Mesenchymal stem cell (in vitro differentiated cells and primary cell): ENCODE results near the gene EPHB6.

Experiments used
- DNase-seq: peaks from one replicate; pipeline ENCODE4 v3.0.0-alpha.2; 2013
- H2AFZ ChIP-seq: one replicate; pipeline ENCODE4 v1.6.1; 2013; ENCODE audit warnings: low read depth, mild to moderate bottlenecking, control low read depth, inconsistent platforms, low read length, moderate library complexity
- H2AK5ac ChIP-seq: 2 replicates; pipeline ENCODE4 v1.6.1; 2013; ENCODE audit warnings: low read length, moderate library complexity, mild to moderate bottlenecking, inconsistent platforms; ENCODE audit not compliant: severe bottlenecking
- H2BK120ac ChIP-seq: one replicate; pipeline ENCODE4 v1.6.1; 2013; ENCODE audit warnings: low read depth, mild to moderate bottlenecking, inconsistent platforms, low read length, moderate library complexity
- H2BK12ac ChIP-seq, 2 experiments: one replicate each; pipeline ENCODE4 v1.6.1; 2013; ENCODE audit warnings: inconsistent platforms in 2 of 2, low read length in 2 of 2, mild to moderate bottlenecking in 2 of 2, moderate library complexity in 2 of 2, control low read depth in 1 of 2
- H2BK15ac ChIP-seq: one replicate; pipeline ENCODE4 v1.6.1; 2013; ENCODE audit warnings: mild to moderate bottlenecking, low read depth, inconsistent platforms; ENCODE audit not compliant: poor library complexity, severe bottlenecking
- H2BK5ac ChIP-seq: 2 replicates; pipeline ENCODE4 v1.6.1; 2013; ENCODE audit warnings: low read depth, mild to moderate bottlenecking, low read length, control low read depth, inconsistent platforms; ENCODE audit not compliant: poor library complexity, severe bottlenecking
- H3K14ac ChIP-seq, 2 experiments: one replicate each; pipeline ENCODE4 v1.6.1; 2013; ENCODE audit warnings: inconsistent platforms in 2 of 2, low read length in 2 of 2, control low read depth in 1 of 2, mild to moderate bottlenecking in 1 of 2, moderate library complexity in 1 of 2
- H3K18ac ChIP-seq, 2 experiments: one replicate each; pipeline ENCODE4 v1.6.1; 2013; ENCODE audit warnings: inconsistent platforms in 2 of 2, low read length in 2 of 2, control low read depth in 1 of 2, low read depth in 1 of 2, mild to moderate bottlenecking in 1 of 2
- H3K23ac ChIP-seq, 2 experiments: one replicate each; pipeline ENCODE4 v1.6.1; 2013; ENCODE audit warnings: inconsistent platforms in 2 of 2, low read length in 2 of 2, mild to moderate bottlenecking in 2 of 2, moderate library complexity in 2 of 2, control low read depth in 1 of 2
- H3K27ac ChIP-seq: 2 replicates; pipeline ENCODE4 v1.5.1; 2013; ENCODE audit warnings: mild to moderate bottlenecking, moderate library complexity, low read length, control low read depth, inconsistent platforms; ENCODE audit not compliant: poor library complexity, severe bottlenecking
- H3K27me3 ChIP-seq, 2 experiments: 2 replicates each; pipeline versions ENCODE4 v1.6.1 to v1.7.0; 2013; ENCODE audit warnings: low read length in 2 of 2, mild to moderate bottlenecking in 2 of 2, moderate library complexity in 2 of 2, control low read depth in 1 of 2, inconsistent platforms in 1 of 2; ENCODE audit not compliant: control insufficient read depth in 1 of 2, insufficient read depth in 1 of 2
- H3K36me3 ChIP-seq, 2 experiments: 2 replicates each; pipeline versions ENCODE4 v1.6.1 to v1.7.0; 2013; ENCODE audit warnings: low read length in 2 of 2, control low read depth in 1 of 2, inconsistent platforms in 1 of 2, low read depth in 1 of 2, mild to moderate bottlenecking in 1 of 2; ENCODE audit not compliant: insufficient read depth in 2 of 2, control insufficient read depth in 1 of 2
- H3K4ac ChIP-seq, 2 experiments: one replicate each; pipeline ENCODE4 v1.6.1; 2013; ENCODE audit warnings: inconsistent platforms in 2 of 2, low read length in 2 of 2, mild to moderate bottlenecking in 2 of 2, moderate library complexity in 2 of 2, control low read depth in 1 of 2, low read depth in 1 of 2
- H3K4me1 ChIP-seq: 2 replicates; pipeline ENCODE4 v1.6.1; 2013; ENCODE audit warnings: low read depth, low read length, control low read depth; ENCODE audit not compliant: control insufficient read depth, insufficient read depth
- H3K4me2 ChIP-seq: 2 replicates; pipeline ENCODE4 v1.6.1; 2013; ENCODE audit warnings: low read length, mild to moderate bottlenecking, inconsistent platforms; ENCODE audit not compliant: poor library complexity, severe bottlenecking
- H3K4me3 ChIP-seq, 2 experiments: 2 replicates each; pipeline versions ENCODE4 v1.5.1 to v1.7.0; 2013; ENCODE audit warnings: low read length in 2 of 2, mild to moderate bottlenecking in 2 of 2, control low read depth in 1 of 2, low read depth in 1 of 2; ENCODE audit not compliant: insufficient read depth in 1 of 2
- H3K79me1 ChIP-seq: replicated peaks from 2 replicates; pipeline ENCODE4 v1.6.1; 2013; ENCODE audit warnings: mild to moderate bottlenecking, control low read depth, low read length, inconsistent platforms; ENCODE audit not compliant: poor library complexity, severe bottlenecking
- H3K9ac ChIP-seq: 2 replicates; pipeline ENCODE4 v1.7.0; 2013; ENCODE audit warnings: mild to moderate bottlenecking, low read length, moderate library complexity
- H3K9me3 ChIP-seq: 2 replicates; pipeline ENCODE4 v1.7.0; 2013; ENCODE audit warnings: mild to moderate bottlenecking, low read length; ENCODE audit not compliant: control insufficient read depth
- H4K8ac ChIP-seq: one replicate; pipeline ENCODE4 v1.6.1; 2013; ENCODE audit warnings: inconsistent platforms, mild to moderate bottlenecking, low read length, moderate library complexity
- H4K91ac ChIP-seq: one replicate; pipeline ENCODE4 v1.6.1; 2013; ENCODE audit warnings: mild to moderate bottlenecking, low read length, inconsistent platforms
- WGBS: methylation state at CpG from one replicate; pipeline ENCODE4 v1.1.7; 2013; ENCODE audit warnings: mixed read lengths; 5-methylcytosine and 5-hydroxymethylcytosine counted together

Gene EPHB6

DNA sequence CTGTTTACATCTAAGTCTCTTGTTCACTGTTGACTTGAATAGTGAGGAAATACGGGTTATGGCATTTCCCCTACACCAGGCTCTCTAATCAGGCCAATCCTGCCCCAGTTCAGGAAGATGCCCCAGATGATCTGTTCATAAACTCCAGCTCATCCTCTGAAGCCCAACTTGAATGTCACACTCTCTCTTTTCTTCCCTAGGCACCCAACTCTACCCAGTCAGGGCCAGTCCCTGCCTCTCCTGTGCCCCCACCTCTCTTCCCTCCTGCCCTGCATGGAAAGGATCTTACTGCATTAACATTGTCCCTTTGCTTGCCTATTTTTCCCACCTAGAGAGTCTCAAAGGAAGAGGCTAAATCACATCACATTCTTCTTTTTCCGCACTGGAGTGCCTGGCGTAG lies 41.3 kb downstream of the EPHB6 start:
- Histone ChIP-seq H3K18ac (no peak overlapping the region), H4K8ac (no peak overlapping the region), H3K4me1 (no peaks in the 10 kb centered on the region), H3K36me3 (no peaks in the 10 kb centered on the region), H3K27ac (no peak overlapping the region), H3K9me3 (no peaks in the 10 kb centered on the region), H2BK5ac (no peak overlapping the region), H2AFZ (no peak overlapping the region), H3K79me1 (no peaks in the 10 kb centered on the region), H3K23ac (no peak overlapping the region), H3K14ac (no peak overlapping the region), H2AK5ac (no peak overlapping the region), H2BK120ac (no peak overlapping the region), H3K9ac (no peak overlapping the region), H3K4me2 (no peak overlapping the region), H3K4me3 (no peak overlapping the region), H2BK15ac (no peak overlapping the region), H3K4ac (no peak overlapping the region), H2BK12ac (no peak overlapping the region), H4K91ac (no peak overlapping the region), H3K27me3 (peaks cover 0 to 53% of the 10 kb centered on the region in 2 experiments)
- 88% methylated on average over 3 of the region's 3 CpGs for WGBS
- no peak for DNase-seq

DNA sequence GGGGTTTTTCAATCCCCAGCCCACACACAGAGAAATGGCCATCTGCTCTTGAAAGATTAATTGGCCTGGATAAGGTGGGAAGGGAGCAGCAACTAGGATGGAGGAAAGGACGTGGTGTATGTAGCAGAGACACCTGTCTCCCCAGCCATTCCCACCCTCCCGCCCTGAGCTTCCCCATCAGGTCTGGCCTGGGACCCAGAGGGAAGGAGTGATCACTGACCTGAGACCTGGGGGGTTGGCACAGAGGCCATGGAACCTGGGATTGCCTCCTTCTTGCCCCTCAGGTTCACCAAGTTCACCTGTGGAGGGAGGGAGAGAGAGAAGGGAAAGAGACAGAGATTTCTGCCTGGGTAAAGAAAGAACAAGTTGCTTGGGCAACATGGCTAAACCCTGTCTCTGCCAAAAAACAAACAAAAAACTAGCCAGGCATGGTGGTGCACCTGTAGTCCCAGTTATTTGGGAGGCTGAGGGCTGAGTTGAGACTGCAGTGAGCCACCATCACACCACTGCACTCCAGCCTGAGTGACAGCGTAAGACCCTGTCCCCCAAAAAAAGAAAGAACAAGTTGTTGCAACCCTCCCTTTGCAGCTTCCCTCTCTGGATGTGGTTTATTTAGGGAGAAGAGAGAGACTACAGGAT lies 42.0 kb downstream of the EPHB6 start:
- no peak overlapping the region for H3K4me3 ChIP-seq
- no peak overlapping the region for H3K23ac ChIP-seq
- 100% methylated on average over 1 of the region's 3 CpGs for WGBS

DNA sequence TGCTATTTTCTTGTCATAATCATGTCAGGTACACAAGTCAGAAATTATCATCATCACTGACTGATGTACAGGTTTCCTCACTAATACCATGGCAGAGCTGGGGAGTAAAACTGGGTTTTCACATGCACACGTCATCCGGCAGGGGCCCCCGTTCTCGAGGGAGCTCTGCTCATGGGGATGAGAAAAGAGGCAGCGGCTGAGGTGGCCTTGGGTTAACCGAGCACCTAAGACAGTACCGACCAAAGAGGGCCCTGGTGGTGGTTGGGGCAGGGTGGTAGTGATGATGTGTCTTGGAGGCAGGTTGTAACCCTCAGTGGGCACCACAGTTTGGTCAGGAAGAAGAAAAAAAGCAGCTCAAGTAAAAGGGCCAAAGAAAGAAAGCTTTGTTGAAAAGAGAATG lies 42.8 kb downstream of the EPHB6 start:
- H2BK120ac ChIP-seq = no peak overlapping the region
- no peak overlapping the region for H3K4me2 ChIP-seq
- H4K91ac ChIP-seq = no peak overlapping the region
- H2AFZ ChIP-seq = no peak overlapping the region
- no peak overlapping the region for H2AK5ac ChIP-seq
- H3K4ac ChIP-seq = no peak overlapping the region
- no peak overlapping the region for H3K4me3 ChIP-seq
- WGBS = 79% methylated on average over 7 of the region's 7 CpGs
- no peak overlapping the region for H2BK12ac ChIP-seq
- no peak overlapping the region for H4K8ac ChIP-seq
- H3K18ac ChIP-seq = no peak overlapping the region
- no peak overlapping the region for H2BK5ac ChIP-seq
- no peak overlapping the region for H3K27ac ChIP-seq
- H3K9me3 ChIP-seq = no peaks in the 10 kb centered on the region
- H3K23ac ChIP-seq = no peak overlapping the region
- H2BK15ac ChIP-seq = no peak overlapping the region
- no peak overlapping the region for H3K14ac ChIP-seq
- peaks cover 0 to 45% of the 10 kb centered on the region in 2 experiments for H3K27me3 ChIP-seq
- H3K36me3 ChIP-seq = no peaks in the 10 kb centered on the region
- H3K4me1 ChIP-seq = no peaks in the 10 kb centered on the region
- no peak for DNase-seq
- H3K9ac ChIP-seq = no peak overlapping the region
- H3K79me1 ChIP-seq = no peaks in the 10 kb centered on the region

More for the DNA sequence above, 42.0 kb downstream of the EPHB6 start:
- Histone ChIP-seq H3K9me3 (no peaks in the 10 kb centered on the region), H3K79me1 (no peaks in the 10 kb centered on the region), H4K91ac (no peak overlapping the region), H3K4me1 (no peaks in the 10 kb centered on the region), H4K8ac (no peak overlapping the region), H3K9ac (no peak overlapping the region), H3K27ac (no peak overlapping the region), H3K18ac (no peak overlapping the region), H3K4ac (no peak overlapping the region), H2BK12ac (no peak overlapping the region), H2AFZ (no peak overlapping the region), H2BK15ac (no peak overlapping the region), H2BK120ac (no peak overlapping the region), H3K14ac (no peak overlapping the region), H3K4me2 (no peak overlapping the region), H3K27me3 (peaks cover 0 to 48% of the 10 kb centered on the region in 2 experiments), H3K36me3 (no peaks in the 10 kb centered on the region), H2BK5ac (no peak overlapping the region), H2AK5ac (no peak overlapping the region)
- DNase-seq = no peak

DNA sequence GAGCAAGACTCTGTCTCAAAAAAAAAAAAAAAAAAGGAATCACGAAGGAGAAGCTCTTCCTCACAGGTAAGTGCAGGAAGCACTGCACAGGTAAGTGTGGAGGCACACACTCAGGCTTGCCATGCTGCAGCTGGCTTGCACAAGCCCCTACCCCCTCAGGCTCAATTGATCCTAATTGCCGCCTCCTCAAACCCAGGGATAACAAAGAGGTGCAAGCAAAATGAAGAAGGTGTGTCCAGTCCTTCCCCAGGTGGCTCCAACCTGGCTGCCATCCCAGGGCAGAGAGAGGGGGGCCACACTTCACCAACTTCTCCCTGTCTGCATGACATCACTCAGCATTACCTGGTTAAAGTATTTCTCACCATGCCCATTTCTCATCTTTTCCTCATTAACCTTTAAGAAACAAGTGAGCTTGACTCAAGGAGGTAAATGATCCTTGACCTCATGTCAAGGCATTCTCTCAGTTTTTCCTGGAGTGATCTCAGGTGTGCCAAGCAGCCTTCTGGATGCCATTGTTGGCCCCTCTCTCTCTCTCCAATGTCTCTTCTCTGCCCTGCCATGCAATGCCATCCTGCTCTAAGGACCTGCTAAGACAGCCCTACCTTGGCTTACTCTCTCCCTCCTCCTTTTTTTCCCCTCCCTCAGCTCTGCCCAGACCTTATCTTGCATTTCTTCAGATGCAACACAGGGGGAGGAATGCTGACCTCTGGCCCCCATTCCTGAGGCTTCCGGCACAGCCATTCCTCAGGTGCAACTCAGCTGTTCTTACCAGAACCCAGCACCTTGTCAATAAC lies 43.7 kb downstream of the EPHB6 start:
- Histone ChIP-seq H3K23ac (no peak overlapping the region), H4K8ac (no peak overlapping the region), H3K9ac (no peak overlapping the region), H3K36me3 (no peaks in the 10 kb centered on the region), H4K91ac (no peak overlapping the region), H2BK15ac (no peak overlapping the region), H2AFZ (no peak overlapping the region), H2BK12ac (no peak overlapping the region), H3K27ac (no peak overlapping the region), H2BK120ac (no peak overlapping the region), H3K4ac (no peak overlapping the region), H3K4me2 (no peak overlapping the region), H3K4me1 (no peaks in the 10 kb centered on the region), H3K27me3 (peaks cover 0 to 39% of the 10 kb centered on the region in 2 experiments), H3K14ac (no peak overlapping the region), H3K9me3 (no peaks in the 10 kb centered on the region), H3K18ac (no peak overlapping the region), H3K79me1 (no peaks in the 10 kb centered on the region), H2BK5ac (no peak overlapping the region), H2AK5ac (no peak overlapping the region), H3K4me3 (no peak overlapping the region)
- DNase-seq = no peak
- 98% methylated on average over 2 of the region's 3 CpGs for WGBS
